Adrenal gland (tissue), 5 donors: ENCODE results near the gene MID1IP1.

Experiments
- CTCF ChIP-seq, 6 experiments: fragments of 450-650 bp in 4 of 6; fragments of 200-600 bp in 2 of 6; sonication (generic) in 1 of 6; IDR thresholded peaks; 1 replicate in 5 of 6; 2 replicates in 1 of 6; pipeline versions ENCODE4 v1.5.1 to v1.8.0; 2016 to 2021; ENCODE audit warnings: antibody characterized with exemption in 6 of 6, mild to moderate bottlenecking in 2 of 6, moderate library complexity in 1 of 6
- POLR2A ChIP-seq, 2 donors: fragments of 450-650 bp; IDR thresholded peaks; one replicate each; pipeline ENCODE4 v1.6.1; 2017; ENCODE audit warnings: antibody characterized with exemption in 2 of 2, mild to moderate bottlenecking in 2 of 2, moderate library complexity in 1 of 2
- donor health status: DM: no; HTN: no; CAD: no.

GRCh38 chrX:38820751-38821150 is 19.5 kb downstream of the MID1IP1 start:
- TF ChIP-seq CTCF (IDR thresholded peaks at IDR 0.05) (no peak), POLR2A (IDR thresholded peaks at IDR 0.05) (no peak)
